GM23338 (cell line): ENCODE measurements around the gene TSNAX. TPM values are rescaled to one million over a fixed set of nuclear protein-coding genes. Genes with fewer than 3 reads are reported as not detected.

ENCODE experiments used
- ATAC-seq: fragments of 200-7000 bp; cut with Tn5 transposase; 3 replicates; pipeline ENCODE4 v1.9.1; 2020
- DNase-seq: peaks from one replicate; pipeline ENCODE4 v3.0.0-alpha.2; 2015; ENCODE audit warnings: low spot score
- H2AFZ ChIP-seq: fragments of 200-600 bp; sonication (generic); 2 replicates; pipeline ENCODE4 v1.8.0; 2016; ENCODE audit warnings: antibody characterized with exemption, mild to moderate bottlenecking, moderate library complexity
- H3F3A ChIP-seq: fragments of 200-600 bp; sonication (generic); replicated peaks from 2 replicates; pipeline ENCODE4 v1.8.0; 2017; ENCODE audit warnings: antibody characterized with exemption, mixed run types, low read depth
- H3K27ac ChIP-seq: fragments of 200-600 bp; sonication (generic); 2 replicates; pipeline ENCODE4 v1.6.1; 2016; ENCODE audit warnings: low read depth
- H3K27me3 ChIP-seq: fragments of 200-600 bp; sonication (generic); 2 replicates; pipeline ENCODE4 v1.8.0; 2016; ENCODE audit warnings: mild to moderate bottlenecking, mixed run types, moderate library complexity; ENCODE audit not compliant: insufficient read depth
- H3K36me3 ChIP-seq: fragments of 200-600 bp; sonication (generic); 2 replicates; pipeline ENCODE4 v1.8.0; 2016; ENCODE audit warnings: mild to moderate bottlenecking; ENCODE audit not compliant: insufficient read depth
- H3K4me1 ChIP-seq: fragments of 200-600 bp; sonication (generic); 2 replicates; pipeline ENCODE4 v1.8.0; 2016; ENCODE audit warnings: mild to moderate bottlenecking, moderate library complexity; ENCODE audit not compliant: insufficient read depth
- H3K4me2 ChIP-seq: fragments of 200-600 bp; sonication (generic); 2 replicates; pipeline ENCODE4 v1.7.1; 2017; ENCODE audit warnings: mixed run types
- H3K4me3 ChIP-seq: fragments of 200-600 bp; sonication (generic); 2 replicates; pipeline ENCODE4 v1.6.1; 2016; ENCODE audit warnings: mixed run types
- H3K79me2 ChIP-seq: fragments of 200-600 bp; sonication (generic); replicated peaks from 2 replicates; pipeline ENCODE4 v1.8.0; 2017; ENCODE audit warnings: mild to moderate bottlenecking; ENCODE audit not compliant: insufficient read depth
- H3K9me2 ChIP-seq: fragments of 200-600 bp; sonication (generic); 2 replicates; pipeline ENCODE4 v1.8.0; 2017; ENCODE audit not compliant: insufficient read depth
- H4K20me1 ChIP-seq: fragments of 200-600 bp; sonication (generic); replicated peaks from 2 replicates; pipeline ENCODE4 v1.8.0; 2017; ENCODE audit warnings: mild to moderate bottlenecking; ENCODE audit not compliant: insufficient read depth
- H3K27ac Mint-ChIP-seq: 2 replicates; pipeline ENCODE4 v1.8.0; 2020; ENCODE audit warnings: inconsistent platforms, mild to moderate bottlenecking, moderate library complexity, mixed read lengths
- H3K27me3 Mint-ChIP-seq: 3 replicates; pipeline ENCODE4 v1.8.0; 2022; ENCODE audit warnings: low read depth, mild to moderate bottlenecking, moderate library complexity, mixed read lengths, inconsistent platforms; ENCODE audit not compliant: insufficient read depth, poor library complexity
- H3K36me3 Mint-ChIP-seq: 3 replicates; pipeline ENCODE4 v1.8.0; 2021; ENCODE audit warnings: low read depth, mild to moderate bottlenecking, inconsistent platforms, moderate library complexity, mixed read lengths
- H3K4me1 Mint-ChIP-seq: 3 replicates; pipeline ENCODE4 v1.8.0; 2020; ENCODE audit warnings: mild to moderate bottlenecking, inconsistent platforms, mixed read lengths
- H3K4me3 Mint-ChIP-seq: 3 replicates; pipeline ENCODE4 v1.8.0; 2021; ENCODE audit warnings: moderate library complexity, mild to moderate bottlenecking, inconsistent platforms, mixed read lengths
- H3K9me3 Mint-ChIP-seq: 3 replicates; pipeline ENCODE4 v1.8.0; 2020; ENCODE audit warnings: moderate library complexity, mild to moderate bottlenecking, inconsistent platforms, mixed read lengths
- CREB1 ChIP-seq: fragments of 250-450 bp; sonication (Bioruptor Pico); IDR thresholded peaks from 2 replicates; pipeline ENCODE4 v1.5.0; 2020; ENCODE audit warnings: low read depth, mild to moderate bottlenecking, moderate library complexity
- CTCF ChIP-seq, 2 experiments: fragments of 200-600 bp in 1 of 2; sonication (generic) in 1 of 2; conservative IDR thresholded peaks; 2 replicates each; pipeline versions ENCODE4 v1.5.1 to v1.6.1; 2016 to 2017; ENCODE audit warnings: antibody characterized with exemption in 2 of 2, low read depth in 2 of 2, mild to moderate bottlenecking in 2 of 2, moderate library complexity in 1 of 2
- ETS1 ChIP-seq: IDR thresholded peaks from 2 replicates; pipeline ENCODE4 v1.6.1; 2016; ENCODE audit warnings: antibody characterized with exemption
- EZH2 ChIP-seq: fragments of 200-600 bp; sonication (generic); IDR thresholded peaks from one replicate; pipeline ENCODE4 v1.8.0; 2017; ENCODE audit warnings: antibody characterized with exemption, mild to moderate bottlenecking, low read depth; ENCODE audit not compliant: unreplicated experiment
- EZH2phosphoT487 ChIP-seq: fragments of 200-600 bp; sonication (generic); IDR thresholded peaks from one replicate; pipeline ENCODE4 v1.8.1; 2018; ENCODE audit warnings: antibody characterized with exemption; ENCODE audit not compliant: unreplicated experiment
- JUNB ChIP-seq: IDR thresholded peaks from one replicate; pipeline ENCODE4 v1.6.1; 2016; ENCODE audit warnings: antibody characterized with exemption; ENCODE audit not compliant: unreplicated experiment
- NANOG ChIP-seq: IDR thresholded peaks from 2 replicates; pipeline ENCODE4 v1.6.1; 2016; ENCODE audit warnings: antibody characterized with exemption, borderline replicate concordance
- POLR2AphosphoS5 ChIP-seq: IDR thresholded peaks from 2 replicates; pipeline ENCODE4 v1.6.1; 2016; ENCODE audit warnings: antibody characterized with exemption, low read depth
- ZNF114 ChIP-seq: fragments of 250-450 bp; sonication (Bioruptor Pico); IDR thresholded peaks from 2 replicates; pipeline ENCODE4 v1.5.0; 2020; ENCODE audit warnings: mild to moderate bottlenecking, moderate library complexity
- ZNF331 ChIP-seq: fragments of 250-450 bp; sonication (Bioruptor Pico); IDR thresholded peaks from 2 replicates; pipeline ENCODE4 v1.5.0; 2020; ENCODE audit warnings: low read depth, mild to moderate bottlenecking, moderate library complexity
- polyA plus RNA-seq: library from polyadenylated mRNA; unstranded; fragments of >200 nt; fragmentation: Nextera tagmentation; extraction: Ambion mirVana; gene quantifications from 2 replicates; pipeline ENCODE4 v1.2.1, GENCODE V29; 2016
- total RNA-seq: library from RNA; depleted of rRNA; stranded (reverse); fragments of >200 nt; shearing (Covaris generic); gene quantifications from 2 replicates; pipeline ENCODE4 v1.2.3, GENCODE V29; 2014
- TF ChIP-seq, protein P1 (sequence below): fragments of 250-450 bp; sonication (Bioruptor Pico); IDR thresholded peaks from 2 replicates; pipeline ENCODE4 v1.5.0; 2020; ENCODE audit warnings: mild to moderate bottlenecking, moderate library complexity

The TSNAX gene
- total and polyA plus RNA-seq, 2 experiments from 2014 or later = 31.5 to 31.7 TPM

GRCh38 chr1:231576804-231577718 is 48.6 kb downstream of the TSNAX start:
- Histone ChIP-seq H3K4me1 (no peaks in the 10 kb centered on the region), H3K9me2 (no peaks in the 10 kb centered on the region), H3F3A (no peaks in the 10 kb centered on the region), H3K79me2 (no peaks in the 10 kb centered on the region), H3K27ac (no peak overlapping the region), H3K4me2 (no peak overlapping the region), H3K27me3 (no peaks in the 10 kb centered on the region), H3K4me3 (no peak overlapping the region), H4K20me1 (no peaks in the 10 kb centered on the region), H3K36me3 (no peaks in the 10 kb centered on the region), H2AFZ (no peak overlapping the region)
- H3K4me3 Mint-ChIP-seq = no peak overlapping the region
- no peaks in the 10 kb centered on the region for H3K27me3 Mint-ChIP-seq
- ATAC-seq (no peak), DNase-seq (no peak)
- TF ChIP-seq ETS1 (no peak), ZNF114 (CRISPR knock-in tag) (no peak), CREB1 (CRISPR knock-in tag) (no peak)
- no peaks in the 10 kb centered on the region for H3K9me3 Mint-ChIP-seq
- H3K4me1 Mint-ChIP-seq = no peaks in the 10 kb centered on the region
- no peaks in the 10 kb centered on the region for H3K36me3 Mint-ChIP-seq
- H3K27ac Mint-ChIP-seq = no peak overlapping the region

- H3K36me3 Mint-ChIP-seq = no peaks in the 10 kb centered on the region
- Histone ChIP-seq H3K4me1 (no peaks in the 10 kb centered on the region), H3K4me2 (no peak overlapping the region), H3K79me2 (no peaks in the 10 kb centered on the region), H3K4me3 (no peak overlapping the region), H2AFZ (no peak overlapping the region), H3F3A (no peaks in the 10 kb centered on the region), H3K36me3 (no peaks in the 10 kb centered on the region), H4K20me1 (no peaks in the 10 kb centered on the region), H3K27me3 (no peaks in the 10 kb centered on the region), H3K9me2 (no peaks in the 10 kb centered on the region), H3K27ac (no peak overlapping the region)
- H3K27ac Mint-ChIP-seq = no peak overlapping the region
- H3K27me3 Mint-ChIP-seq = no peaks in the 10 kb centered on the region
- no peak for DNase-seq
- H3K9me3 Mint-ChIP-seq = no peaks in the 10 kb centered on the region
- H3K4me3 Mint-ChIP-seq = no peak overlapping the region
- no peaks in the 10 kb centered on the region for H3K4me1 Mint-ChIP-seq
- ATAC-seq = no peak
- TF ChIP-seq EZH2 (no peak), JUNB (no peak), ETS1 (no peak), EZH2phosphoT487 (no peak), CTCF (conservative IDR thresholded peaks at IDR 0.05; ENCODE audit: low read depth in 2 of 2) (no peak), ZNF331 (CRISPR knock-in tag) (no peak), NANOG (no peak), POLR2AphosphoS5 (no peak)
- TF ChIP-seq, protein P1, sequence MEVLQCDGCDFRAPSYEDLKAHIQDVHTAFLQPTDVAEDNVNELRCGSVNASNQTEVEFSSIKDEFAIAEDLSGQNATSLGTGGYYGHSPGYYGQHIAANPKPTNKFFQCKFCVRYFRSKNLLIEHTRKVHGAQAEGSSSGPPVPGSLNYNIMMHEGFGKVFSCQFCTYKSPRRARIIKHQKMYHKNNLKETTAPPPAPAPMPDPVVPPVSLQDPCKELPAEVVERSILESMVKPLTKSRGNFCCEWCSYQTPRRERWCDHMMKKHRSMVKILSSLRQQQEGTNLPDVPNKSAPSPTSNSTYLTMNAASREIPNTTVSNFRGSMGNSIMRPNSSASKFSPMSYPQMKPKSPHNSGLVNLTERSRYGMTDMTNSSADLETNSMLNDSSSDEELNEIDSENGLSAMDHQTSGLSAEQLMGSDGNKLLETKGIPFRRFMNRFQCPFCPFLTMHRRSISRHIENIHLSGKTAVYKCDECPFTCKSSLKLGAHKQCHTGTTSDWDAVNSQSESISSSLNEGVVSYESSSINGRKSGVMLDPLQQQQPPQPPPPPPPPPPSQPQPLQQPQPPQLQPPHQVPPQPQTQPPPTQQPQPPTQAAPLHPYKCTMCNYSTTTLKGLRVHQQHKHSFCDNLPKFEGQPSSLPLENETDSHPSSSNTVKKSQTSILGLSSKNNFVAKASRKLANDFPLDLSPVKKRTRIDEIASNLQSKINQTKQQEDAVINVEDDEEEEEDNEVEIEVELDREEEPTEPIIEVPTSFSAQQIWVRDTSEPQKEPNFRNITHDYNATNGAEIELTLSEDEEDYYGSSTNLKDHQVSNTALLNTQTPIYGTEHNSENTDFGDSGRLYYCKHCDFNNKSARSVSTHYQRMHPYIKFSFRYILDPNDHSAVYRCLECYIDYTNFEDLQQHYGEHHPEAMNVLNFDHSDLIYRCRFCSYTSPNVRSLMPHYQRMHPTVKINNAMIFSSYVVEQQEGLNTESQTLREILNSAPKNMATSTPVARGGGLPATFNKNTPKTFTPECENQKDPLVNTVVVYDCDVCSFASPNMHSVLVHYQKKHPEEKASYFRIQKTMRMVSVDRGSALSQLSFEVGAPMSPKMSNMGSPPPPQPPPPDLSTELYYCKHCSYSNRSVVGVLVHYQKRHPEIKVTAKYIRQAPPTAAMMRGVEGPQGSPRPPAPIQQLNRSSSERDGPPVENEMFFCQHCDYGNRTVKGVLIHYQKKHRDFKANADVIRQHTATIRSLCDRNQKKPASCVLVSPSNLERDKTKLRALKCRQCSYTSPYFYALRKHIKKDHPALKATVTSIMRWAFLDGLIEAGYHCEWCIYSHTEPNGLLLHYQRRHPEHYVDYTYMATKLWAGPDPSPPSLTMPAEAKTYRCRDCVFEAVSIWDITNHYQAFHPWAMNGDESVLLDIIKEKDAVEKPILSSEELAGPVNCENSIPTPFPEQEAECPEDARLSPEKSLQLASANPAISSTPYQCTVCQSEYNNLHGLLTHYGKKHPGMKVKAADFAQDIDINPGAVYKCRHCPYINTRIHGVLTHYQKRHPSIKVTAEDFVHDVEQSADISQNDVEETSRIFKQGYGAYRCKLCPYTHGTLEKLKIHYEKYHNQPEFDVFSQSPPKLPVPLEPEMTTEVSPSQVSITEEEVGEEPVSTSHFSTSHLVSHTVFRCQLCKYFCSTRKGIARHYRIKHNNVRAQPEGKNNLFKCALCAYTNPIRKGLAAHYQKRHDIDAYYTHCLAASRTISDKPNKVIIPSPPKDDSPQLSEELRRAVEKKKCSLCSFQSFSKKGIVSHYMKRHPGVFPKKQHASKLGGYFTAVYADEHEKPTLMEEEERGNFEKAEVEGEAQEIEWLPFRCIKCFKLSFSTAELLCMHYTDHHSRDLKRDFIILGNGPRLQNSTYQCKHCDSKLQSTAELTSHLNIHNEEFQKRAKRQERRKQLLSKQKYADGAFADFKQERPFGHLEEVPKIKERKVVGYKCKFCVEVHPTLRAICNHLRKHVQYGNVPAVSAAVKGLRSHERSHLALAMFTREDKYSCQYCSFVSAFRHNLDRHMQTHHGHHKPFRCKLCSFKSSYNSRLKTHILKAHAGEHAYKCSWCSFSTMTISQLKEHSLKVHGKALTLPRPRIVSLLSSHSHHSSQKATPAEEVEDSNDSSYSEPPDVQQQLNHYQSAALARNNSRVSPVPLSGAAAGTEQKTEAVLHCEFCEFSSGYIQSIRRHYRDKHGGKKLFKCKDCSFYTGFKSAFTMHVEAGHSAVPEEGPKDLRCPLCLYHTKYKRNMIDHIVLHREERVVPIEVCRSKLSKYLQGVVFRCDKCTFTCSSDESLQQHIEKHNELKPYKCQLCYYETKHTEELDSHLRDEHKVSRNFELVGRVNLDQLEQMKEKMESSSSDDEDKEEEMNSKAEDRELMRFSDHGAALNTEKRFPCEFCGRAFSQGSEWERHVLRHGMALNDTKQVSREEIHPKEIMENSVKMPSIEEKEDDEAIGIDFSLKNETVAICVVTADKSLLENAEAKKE (CRISPR knock-in tag) = no peak
Measured at GRCh38 chr1:231580874-231581273, 52.4 kb downstream of the TSNAX start.
